ENCODE results near the gene CCDC148. TPM values are rescaled to one million over a fixed set of nuclear protein-coding genes. Genes with fewer than 3 reads are reported as not detected.
A peak's percentile ranks its signal among the peaks of the same experiment; 100 is the strongest.

Gene CCDC148
- total RNA-seq, 1 donor from 2014 or later: 2.4 TPM

DNA sequence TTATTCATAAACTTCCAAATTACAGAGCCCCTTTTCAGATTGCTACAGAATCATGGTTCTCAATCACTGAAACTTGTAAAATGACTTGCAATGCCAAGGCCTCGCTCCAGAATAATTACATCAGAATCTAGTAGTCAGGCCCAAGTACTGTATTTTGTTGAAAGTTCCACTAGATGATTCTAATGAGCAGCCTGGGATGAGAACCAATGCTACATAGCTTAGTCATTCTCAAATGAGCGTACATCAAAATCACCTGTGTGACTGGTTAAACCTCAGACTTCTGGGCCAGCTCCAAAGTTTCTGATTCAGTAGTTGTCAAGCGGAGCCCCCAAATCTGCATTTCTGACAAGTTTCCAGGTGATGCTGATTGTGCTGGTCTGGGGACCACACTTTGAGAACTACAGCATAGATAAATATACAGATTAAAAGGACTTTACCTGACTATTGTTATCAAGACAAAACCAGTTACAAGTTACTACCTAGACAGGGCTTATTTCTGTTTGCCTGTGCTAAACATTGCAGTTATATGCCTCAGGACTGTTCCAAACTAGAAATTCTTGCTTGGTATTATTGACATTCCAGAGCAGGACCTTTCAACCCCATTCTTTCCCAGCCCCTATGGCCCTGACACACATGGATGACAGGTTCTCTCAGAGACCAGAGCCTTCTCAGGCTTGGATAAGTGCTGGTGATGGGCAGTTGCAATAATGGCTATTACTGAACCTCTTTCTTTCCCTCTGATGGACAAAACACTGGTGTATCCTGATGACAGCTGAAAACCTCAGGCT, 271.8 kb downstream of the CCDC148 start:
- TF ChIP-seq CTCF (IDR thresholded peaks at IDR 0.05; ENCODE audit: insufficient read depth, low read depth, low read length) (no peak), EZH2 (IDR thresholded peaks at IDR 0.05; ENCODE audit: insufficient read depth, low read length) (no peak)
- Histone ChIP-seq H3K9ac (ENCODE audit: low read length) (no peak overlapping the region), H3K79me2 (ENCODE audit: insufficient read depth, low read length) (no peaks in the 10 kb centered on the region), H3K27ac (ENCODE audit: low read depth, low read length) (no peak overlapping the region), H3K4me3 (ENCODE audit: insufficient read depth, low read depth, low read length) (no peak overlapping the region), H3K27me3 (ENCODE audit: insufficient read depth, low read length) (no peaks in the 10 kb centered on the region), H3K4me1 (ENCODE audit: insufficient read depth, low read length) (no peaks in the 10 kb centered on the region), H4K20me1 (ENCODE audit: insufficient read depth, low read length) (no peaks in the 10 kb centered on the region), H3K9me3 (ENCODE audit: insufficient read depth, low read depth, low read length) (no peaks in the 10 kb centered on the region), H2AFZ (ENCODE audit: low read depth, low read length) (no peak overlapping the region), H3K36me3 (ENCODE audit: insufficient read depth, low read length) (no peaks in the 10 kb centered on the region), H3K4me2 (ENCODE audit: low read length) (no peak overlapping the region)
- H3K4me3 Mint-ChIP-seq (ENCODE audit: unreplicated experiment): no peak overlapping the region
- DNase-seq (ENCODE audit: low read depth) (peak; percentile 3), FAIRE-seq (no peak)
- H3K27me3 Mint-ChIP-seq (ENCODE audit: low read depth, unreplicated experiment): peaks cover 14% of the 10 kb centered on the region
- no peak overlapping the region for H3K27ac Mint-ChIP-seq (ENCODE audit: unreplicated experiment)
- no peaks in the 10 kb centered on the region for H3K36me3 Mint-ChIP-seq (ENCODE audit: low read depth, unreplicated experiment)
- peaks cover 2% of the 10 kb centered on the region for H3K9me3 Mint-ChIP-seq (ENCODE audit: unreplicated experiment)
- peaks cover 20% of the 10 kb centered on the region for H3K4me1 Mint-ChIP-seq (ENCODE audit: low read depth, unreplicated experiment)

- FAIRE-seq (no peak), DNase-seq (ENCODE audit: low read depth) (no peak)
- Histone ChIP-seq H4K20me1 (ENCODE audit: insufficient read depth, low read length) (no peaks in the 10 kb centered on the region), H3K9me3 (ENCODE audit: insufficient read depth, low read depth, low read length) (no peaks in the 10 kb centered on the region), H3K4me3 (ENCODE audit: insufficient read depth, low read depth, low read length) (no peak overlapping the region), H3K27me3 (ENCODE audit: insufficient read depth, low read length) (no peaks in the 10 kb centered on the region), H3K4me1 (ENCODE audit: insufficient read depth, low read length) (no peaks in the 10 kb centered on the region), H3K36me3 (ENCODE audit: insufficient read depth, low read length) (no peaks in the 10 kb centered on the region), H3K27ac (ENCODE audit: low read depth, low read length) (no peak overlapping the region), H2AFZ (ENCODE audit: low read depth, low read length) (no peak overlapping the region), H3K9ac (ENCODE audit: low read length) (no peak overlapping the region), H3K4me2 (ENCODE audit: low read length) (no peak overlapping the region), H3K79me2 (ENCODE audit: insufficient read depth, low read length) (no peaks in the 10 kb centered on the region)
- peaks cover 2% of the 10 kb centered on the region for H3K9me3 Mint-ChIP-seq (ENCODE audit: unreplicated experiment)
- TF ChIP-seq CTCF (IDR thresholded peaks at IDR 0.05; ENCODE audit: insufficient read depth, low read depth, low read length): no peak
- TF ChIP-seq EZH2 (IDR thresholded peaks at IDR 0.05; ENCODE audit: insufficient read depth, low read length): no peak
- peaks cover 14% of the 10 kb centered on the region for H3K27me3 Mint-ChIP-seq (ENCODE audit: low read depth, unreplicated experiment)
- H3K4me1 Mint-ChIP-seq (ENCODE audit: low read depth, unreplicated experiment): peaks cover 16% of the 10 kb centered on the region
- no peaks in the 10 kb centered on the region for H3K36me3 Mint-ChIP-seq (ENCODE audit: low read depth, unreplicated experiment)
- H3K27ac Mint-ChIP-seq (ENCODE audit: unreplicated experiment): no peak overlapping the region
- no peak overlapping the region for H3K4me3 Mint-ChIP-seq (ENCODE audit: unreplicated experiment)
These were observed 272.6 kb downstream of the CCDC148 start for GRCh38 chr2:158184001-158184400.

- Histone ChIP-seq H3K36me3 (ENCODE audit: insufficient read depth, low read length) (no peaks in the 10 kb centered on the region), H3K27me3 (ENCODE audit: insufficient read depth, low read length) (no peaks in the 10 kb centered on the region), H3K9me3 (ENCODE audit: insufficient read depth, low read depth, low read length) (no peaks in the 10 kb centered on the region), H4K20me1 (ENCODE audit: insufficient read depth, low read length) (no peaks in the 10 kb centered on the region), H3K4me2 (ENCODE audit: low read length) (no peak overlapping the region), H3K79me2 (ENCODE audit: insufficient read depth, low read length) (no peaks in the 10 kb centered on the region), H2AFZ (ENCODE audit: low read depth, low read length) (no peak overlapping the region), H3K27ac (ENCODE audit: low read depth, low read length) (no peak overlapping the region), H3K4me3 (ENCODE audit: insufficient read depth, low read depth, low read length) (no peak overlapping the region), H3K9ac (ENCODE audit: low read length) (no peak overlapping the region), H3K4me1 (ENCODE audit: insufficient read depth, low read length) (no peaks in the 10 kb centered on the region)
- no peak for DNase-seq (ENCODE audit: low read depth)
- peaks cover 2% of the 10 kb centered on the region for H3K9me3 Mint-ChIP-seq (ENCODE audit: unreplicated experiment)
- no peak overlapping the region for H3K4me3 Mint-ChIP-seq (ENCODE audit: unreplicated experiment)
- H3K4me1 Mint-ChIP-seq (ENCODE audit: low read depth, unreplicated experiment): peaks cover 16% of the 10 kb centered on the region
- H3K27ac Mint-ChIP-seq (ENCODE audit: unreplicated experiment): no peak overlapping the region
- FAIRE-seq: no peak
- no peaks in the 10 kb centered on the region for H3K36me3 Mint-ChIP-seq (ENCODE audit: low read depth, unreplicated experiment)
- H3K27me3 Mint-ChIP-seq (ENCODE audit: low read depth, unreplicated experiment): peaks cover 14% of the 10 kb centered on the region
- no peak for TF ChIP-seq EZH2 (IDR thresholded peaks at IDR 0.05; ENCODE audit: insufficient read depth, low read length)
- TF ChIP-seq CTCF (IDR thresholded peaks at IDR 0.05; ENCODE audit: insufficient read depth, low read depth, low read length): no peak
These were observed 273.8 kb downstream of the CCDC148 start for GRCh38 chr2:158182676-158183295.
